PC-3 (cell line): ENCODE results near the gene DLGAP1.

Experiments
- CTCF ChIP-seq: fragments of 300-600 bp; sonication (generic); conservative IDR thresholded peaks from 2 replicates; pipeline ENCODE4 v1.5.1; 2017; ENCODE audit warnings: antibody characterized with exemption, low read depth, mild to moderate bottlenecking, low read length
- EZH2 ChIP-seq: fragments of 300-600 bp; sonication (generic); IDR thresholded peaks from one replicate; pipeline ENCODE4 v1.6.1; 2017; ENCODE audit warnings: antibody characterized with exemption, mild to moderate bottlenecking, low read length; ENCODE audit not compliant: unreplicated experiment

GRCh38 chr18:3867236-3867635, 587.9 kb downstream of the DLGAP1 start:
- TF ChIP-seq CTCF (no peak), EZH2 (no peak)
